GM18505 (cell line): ENCODE measurements around the gene CCDC38.
A peak's percentile ranks its signal among the peaks of the same experiment; 100 is the strongest.

Source experiments
- ATAC-seq: cut with Tn5 transposase; IDR thresholded peaks from one replicate; pipeline ENCODE4 v1.9.1; 2021; ENCODE audit not compliant: unreplicated experiment
- POLR2A ChIP-seq: IDR thresholded peaks from 4 replicates; pipeline ENCODE4 v1.6.1; 2011; ENCODE audit warnings: borderline replicate concordance; ENCODE audit not compliant: insufficient read depth, insufficient read length; ENCODE audit errors: extremely low read depth

Gene CCDC38

DNA sequence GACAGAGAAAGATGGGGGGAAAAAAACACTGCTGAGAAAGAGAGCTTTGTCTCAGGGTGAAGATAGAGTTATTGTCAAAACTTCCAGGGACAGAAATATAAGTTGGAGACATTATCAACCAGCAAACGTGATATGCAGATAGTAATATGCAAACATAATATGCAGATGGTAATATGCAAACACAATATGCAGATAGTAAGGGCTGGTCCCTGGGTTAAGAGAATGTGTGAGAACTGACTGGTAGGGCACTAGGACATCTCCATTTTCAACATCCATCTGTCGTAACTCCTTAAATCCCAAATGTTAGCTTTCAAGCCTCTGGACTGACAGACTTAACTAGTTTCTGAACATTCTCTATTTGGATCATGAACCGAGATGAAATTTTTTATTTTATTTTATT lies 51.5 kb downstream of the CCDC38 start:
- ATAC-seq, result no peak

DNA sequence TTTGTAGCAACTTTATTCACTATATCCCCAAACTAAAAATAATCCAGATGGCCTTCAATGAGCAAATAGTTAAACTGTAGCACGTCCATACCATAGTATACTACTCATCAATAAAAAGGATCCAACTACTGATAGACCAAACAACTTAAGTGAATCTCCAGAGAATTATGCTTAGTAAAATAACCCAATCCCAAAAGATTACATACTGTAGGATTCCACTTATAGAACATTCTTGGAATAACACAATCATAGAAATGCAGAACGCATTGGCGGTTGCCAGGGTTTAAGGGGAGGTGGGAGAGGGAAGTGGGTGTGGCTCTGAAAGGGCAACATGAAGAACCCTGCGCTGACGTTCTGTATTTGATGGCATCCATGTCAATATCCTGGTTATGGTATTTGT lies 55.1 kb downstream of the CCDC38 start:
- no peak for ATAC-seq
- TF ChIP-seq POLR2A, result no peak

More for the DNA sequence above, 51.5 kb downstream of the CCDC38 start:
- no peak for TF ChIP-seq POLR2A

DNA sequence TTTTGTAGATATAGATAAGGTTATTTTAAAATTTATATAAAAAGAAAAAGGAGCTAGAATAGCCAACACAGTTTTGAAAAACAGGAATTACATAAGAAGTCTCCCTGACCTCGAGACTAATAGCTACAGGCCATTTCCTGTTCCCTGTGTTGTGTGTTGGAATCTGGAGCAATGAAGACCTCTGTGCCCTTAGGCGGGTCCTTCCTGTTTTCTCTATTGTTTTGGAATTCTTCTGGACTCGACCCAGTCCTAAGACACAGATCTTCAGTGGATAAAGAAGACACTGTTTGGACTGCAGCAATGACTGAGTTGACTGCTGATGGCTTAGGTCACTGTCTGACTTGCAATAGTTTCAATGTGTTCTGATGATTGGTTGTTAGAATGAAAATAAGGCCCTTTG lies 57.4 kb downstream of the CCDC38 start:
- no peak for TF ChIP-seq POLR2A
- ATAC-seq, result no peak

- ATAC-seq, result no peak
- TF ChIP-seq POLR2A, result no peak
These were observed 59.5 kb downstream of the CCDC38 start for GRCh38 chr12:95882873-95883272.

DNA sequence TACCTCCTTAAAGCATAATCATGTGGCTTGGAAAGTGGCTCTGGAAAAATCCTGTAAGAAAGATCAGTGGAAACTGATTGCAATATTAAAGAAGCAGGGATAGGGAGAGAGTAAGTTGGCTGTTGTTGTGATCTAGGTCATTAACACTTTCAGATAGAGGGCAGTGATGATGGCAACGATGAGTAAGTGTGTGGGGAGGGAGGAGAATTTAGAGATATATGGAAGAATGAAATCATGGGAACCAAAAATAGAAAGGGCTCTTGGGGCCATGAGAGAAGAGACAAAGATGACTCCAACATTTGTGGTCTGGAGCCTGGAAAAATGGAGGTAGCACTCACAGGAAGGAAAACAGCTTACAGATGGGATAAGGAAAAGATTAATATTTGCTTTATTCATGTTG lies 60.3 kb downstream of the CCDC38 start:
- ATAC-seq, result no peak

GRCh38 chr12:95881331-95881955 lies 61.0 kb downstream of the CCDC38 start:
- ATAC-seq, result no peak
- no peak for TF ChIP-seq POLR2A

More for the DNA sequence above, 60.3 kb downstream of the CCDC38 start:
- no peak for TF ChIP-seq POLR2A

DNA sequence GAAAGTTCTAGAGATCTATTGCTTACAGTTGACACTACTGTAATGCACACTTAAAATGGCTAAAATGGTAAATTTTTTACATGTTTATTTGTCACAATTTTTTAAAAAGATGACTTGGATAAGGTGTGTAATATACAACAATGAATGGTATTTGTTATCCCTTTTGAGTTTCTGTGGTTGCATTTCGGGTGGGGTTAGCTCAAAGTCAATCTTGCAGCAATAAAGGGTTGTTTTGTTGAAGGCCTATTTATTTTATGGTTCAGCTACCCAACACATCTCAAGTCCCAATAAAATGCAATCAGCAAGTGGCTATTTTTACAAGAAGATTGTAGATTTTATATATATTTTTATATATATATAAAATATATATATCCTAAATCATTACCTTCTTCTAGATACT lies 61.5 kb downstream of the CCDC38 start:
- TF ChIP-seq POLR2A, result no peak
- ATAC-seq, result no peak

GRCh38 chr12:95877622-95878021 lies 64.8 kb downstream of the CCDC38 start:
- no peak for ATAC-seq

GRCh38 chr12:95874452-95874851 lies 68.0 kb downstream of the CCDC38 start:
- no peak for TF ChIP-seq POLR2A
- no peak for ATAC-seq

More at GRCh38 chr12:95877622-95878021, 64.8 kb downstream of the CCDC38 start:
- no peak for TF ChIP-seq POLR2A

DNA sequence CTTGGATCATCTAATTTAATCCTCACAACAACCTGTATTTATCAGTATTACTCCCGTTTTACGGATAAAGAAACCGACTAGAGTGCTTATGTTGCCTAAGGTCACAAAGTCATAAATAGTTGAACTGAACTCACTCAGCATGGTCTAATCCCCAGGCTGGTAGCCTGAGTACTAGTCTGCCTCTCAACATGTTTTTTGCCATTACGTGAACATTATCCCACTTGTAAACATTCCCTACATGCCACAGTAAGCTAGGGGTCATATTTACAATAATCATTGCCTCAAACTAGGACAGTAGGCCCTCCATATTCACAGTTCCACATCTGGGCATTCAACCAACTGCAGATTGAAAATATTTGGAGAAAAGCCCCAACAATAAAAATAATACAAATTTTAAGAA lies 71.5 kb downstream of the CCDC38 start:
- no peak for TF ChIP-seq POLR2A
- ATAC-seq, result no peak

DNA sequence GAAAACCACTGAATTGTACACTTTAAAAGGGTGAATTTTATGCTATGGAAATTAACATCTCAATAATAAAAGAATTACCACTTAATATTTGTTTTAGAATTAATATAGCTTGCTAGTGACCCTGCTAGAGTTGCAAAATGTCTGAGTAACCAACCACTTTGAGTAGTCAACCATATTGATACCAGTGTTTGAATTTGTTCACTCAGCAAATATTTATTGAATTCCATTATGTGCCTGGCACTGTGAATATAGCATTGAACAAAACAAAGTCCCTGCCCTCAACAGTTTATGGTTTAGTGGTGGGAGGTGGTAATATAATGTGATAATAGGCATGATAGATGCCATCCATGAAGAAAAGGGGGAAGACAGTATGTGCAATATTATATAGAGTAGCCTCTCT lies 79.1 kb downstream of the CCDC38 start:
- TF ChIP-seq POLR2A, result no peak
- ATAC-seq, result no peak

DNA sequence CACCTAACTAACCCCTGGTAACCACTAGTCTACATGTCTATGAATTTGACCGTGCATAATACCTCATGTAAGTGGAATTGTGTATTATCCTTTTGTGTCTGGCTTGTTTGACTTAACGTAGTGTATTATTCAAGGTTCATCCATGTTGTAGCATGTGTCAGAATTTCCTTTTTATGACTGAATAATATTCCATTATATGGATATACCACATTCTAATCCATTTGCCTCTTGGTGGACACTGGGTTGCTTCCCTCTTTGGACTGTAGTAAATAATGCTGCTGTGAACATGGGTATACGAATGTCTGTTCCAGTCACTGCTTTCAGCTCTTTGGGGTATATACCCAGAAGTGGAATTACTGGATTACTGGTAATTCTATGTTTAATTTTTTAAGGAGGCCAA lies 80.4 kb downstream of the CCDC38 start:
- ATAC-seq, result no peak
- no peak for TF ChIP-seq POLR2A

DNA sequence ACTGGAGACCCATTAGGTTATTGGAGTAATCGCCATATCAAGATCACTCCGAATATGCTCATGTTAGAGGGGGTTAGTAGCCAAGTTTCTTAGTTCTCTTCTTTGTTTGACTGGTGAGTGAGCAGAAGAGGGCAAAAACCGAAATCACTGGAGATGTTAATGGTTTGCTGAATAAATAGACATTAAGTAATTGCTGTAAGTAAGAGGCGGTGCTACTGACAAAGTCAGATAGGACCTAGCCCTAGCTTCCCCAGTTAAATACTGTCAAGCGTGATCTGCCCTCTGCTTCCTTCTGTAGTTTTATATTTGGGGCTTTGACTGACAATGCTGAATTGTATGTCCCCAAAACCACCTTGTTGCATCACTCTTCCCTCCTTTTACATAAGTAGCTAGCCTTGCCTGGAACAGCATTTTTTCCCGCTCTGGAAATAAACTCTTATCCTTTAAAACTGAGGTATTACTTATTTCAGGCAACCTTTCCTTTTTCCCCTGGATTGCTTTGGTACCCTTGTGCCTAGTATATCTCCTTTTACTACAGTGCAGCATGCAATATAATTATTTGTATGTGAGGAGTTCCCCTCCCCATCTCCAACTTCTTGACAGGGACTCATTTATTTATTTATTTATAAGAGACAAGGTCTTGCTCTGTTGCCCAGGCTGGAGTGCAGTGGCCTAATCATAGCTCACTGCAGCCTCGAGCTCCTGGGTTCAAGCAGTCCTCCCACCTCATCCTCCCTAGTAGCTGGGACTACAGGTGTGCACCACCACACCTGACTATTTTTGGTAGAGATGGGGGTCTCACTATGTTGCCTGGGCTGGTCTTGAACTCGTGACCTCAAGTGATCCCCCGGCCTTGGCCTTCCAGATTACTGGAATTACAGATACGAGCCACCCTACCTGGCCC lies 82.2 kb downstream of the CCDC38 start:
- no peak for ATAC-seq
- TF ChIP-seq POLR2A, result no peak

- no peak for TF ChIP-seq POLR2A
These were observed 83.0 kb downstream of the CCDC38 start for GRCh38 chr12:95859344-95859816.

More at GRCh38 chr12:95859344-95859816, 83.0 kb downstream of the CCDC38 start:
- ATAC-seq, result peak; percentile 12
